ENCODE results near the gene COX6A1.

DNA sequence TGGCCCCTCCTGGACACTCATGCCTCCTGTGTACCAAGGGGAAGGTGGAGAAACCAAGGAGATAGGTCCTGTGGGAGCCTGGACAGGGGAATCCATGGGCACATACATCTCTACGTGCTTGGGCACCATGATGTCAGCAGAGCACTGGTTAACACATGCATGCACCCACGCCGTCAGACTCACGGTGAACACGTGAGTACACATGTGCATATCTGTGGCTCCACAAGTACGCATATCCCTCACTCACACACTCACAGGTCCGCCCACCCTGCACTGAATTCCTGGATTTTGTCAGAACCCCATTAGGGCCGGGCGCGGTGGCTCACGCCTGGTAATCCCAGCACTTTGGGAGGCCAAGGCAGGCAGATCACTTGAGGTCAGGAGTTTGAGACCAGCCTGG lies 29.1 kb upstream of the COX6A1 start:
- TF ChIP-seq, protein P1, sequence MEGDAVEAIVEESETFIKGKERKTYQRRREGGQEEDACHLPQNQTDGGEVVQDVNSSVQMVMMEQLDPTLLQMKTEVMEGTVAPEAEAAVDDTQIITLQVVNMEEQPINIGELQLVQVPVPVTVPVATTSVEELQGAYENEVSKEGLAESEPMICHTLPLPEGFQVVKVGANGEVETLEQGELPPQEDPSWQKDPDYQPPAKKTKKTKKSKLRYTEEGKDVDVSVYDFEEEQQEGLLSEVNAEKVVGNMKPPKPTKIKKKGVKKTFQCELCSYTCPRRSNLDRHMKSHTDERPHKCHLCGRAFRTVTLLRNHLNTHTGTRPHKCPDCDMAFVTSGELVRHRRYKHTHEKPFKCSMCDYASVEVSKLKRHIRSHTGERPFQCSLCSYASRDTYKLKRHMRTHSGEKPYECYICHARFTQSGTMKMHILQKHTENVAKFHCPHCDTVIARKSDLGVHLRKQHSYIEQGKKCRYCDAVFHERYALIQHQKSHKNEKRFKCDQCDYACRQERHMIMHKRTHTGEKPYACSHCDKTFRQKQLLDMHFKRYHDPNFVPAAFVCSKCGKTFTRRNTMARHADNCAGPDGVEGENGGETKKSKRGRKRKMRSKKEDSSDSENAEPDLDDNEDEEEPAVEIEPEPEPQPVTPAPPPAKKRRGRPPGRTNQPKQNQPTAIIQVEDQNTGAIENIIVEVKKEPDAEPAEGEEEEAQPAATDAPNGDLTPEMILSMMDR (conservative IDR thresholded peaks at IDR 0.05; ENCODE audit: low read depth, low read length), result no peak
- no peak for TF ChIP-seq EZH2 (IDR thresholded peaks at IDR 0.05; ENCODE audit: borderline replicate concordance, low read depth, low read length, poor library complexity, severe bottlenecking)

Measured in A673 (cell line).